Stimulated activated naive CD4-positive, alpha-beta T cell (primary cell): ENCODE results near the gene TEN1.
"Not testable (repeated sequence)": the region's sequence is repeated elsewhere in the genome, so short reads cannot be mapped to it uniquely, and the experiment has no call there.

ENCODE experiments used
- DNase-seq, 6 experiments: peaks; one replicate each; lab custom pipeline; 2025; lab: John Stamatoyannopoulos, UW

The TEN1 gene

DNA sequence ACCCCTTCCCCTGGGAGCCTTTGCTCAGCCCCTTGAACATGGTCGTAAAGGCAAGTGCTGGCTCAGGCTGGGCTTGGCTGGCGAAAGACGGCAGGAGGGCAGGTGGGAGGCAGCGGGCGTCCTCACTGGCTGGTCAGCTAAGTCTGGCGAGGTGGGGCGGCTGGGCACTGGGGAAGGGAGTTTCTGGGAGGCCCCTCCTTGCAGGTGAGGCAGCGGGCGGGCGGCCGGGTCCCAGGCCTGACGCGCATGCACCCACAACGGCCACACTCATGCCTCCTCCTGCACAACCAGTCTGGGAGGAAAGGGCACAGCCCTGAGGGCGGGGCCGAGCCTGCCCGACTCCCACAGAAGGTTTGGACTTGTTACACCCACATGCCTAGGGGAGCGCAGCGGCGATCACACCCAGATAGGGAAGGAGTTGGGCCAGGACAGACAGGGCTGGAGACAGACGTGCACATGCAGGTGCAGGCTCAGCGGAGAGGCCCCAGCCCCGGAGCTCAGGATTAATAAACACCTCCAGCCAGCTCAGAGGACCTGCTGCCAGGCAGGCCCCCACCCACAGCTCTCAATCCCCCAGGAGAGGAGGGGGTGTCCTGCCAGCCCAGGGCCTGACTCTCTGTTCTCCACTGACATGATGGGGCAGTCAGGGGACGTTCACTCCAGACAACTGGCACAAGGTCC is 48.3 kb downstream of the TEN1 start, which contains the start of gene EVPL:
Gene EVPL, minus strand, starts transcription at position 148 of the 681 bp plus-strand sequence. Its CDS starts 108 bp downstream, at position 40.
- no peak for DNase-seq

DNA sequence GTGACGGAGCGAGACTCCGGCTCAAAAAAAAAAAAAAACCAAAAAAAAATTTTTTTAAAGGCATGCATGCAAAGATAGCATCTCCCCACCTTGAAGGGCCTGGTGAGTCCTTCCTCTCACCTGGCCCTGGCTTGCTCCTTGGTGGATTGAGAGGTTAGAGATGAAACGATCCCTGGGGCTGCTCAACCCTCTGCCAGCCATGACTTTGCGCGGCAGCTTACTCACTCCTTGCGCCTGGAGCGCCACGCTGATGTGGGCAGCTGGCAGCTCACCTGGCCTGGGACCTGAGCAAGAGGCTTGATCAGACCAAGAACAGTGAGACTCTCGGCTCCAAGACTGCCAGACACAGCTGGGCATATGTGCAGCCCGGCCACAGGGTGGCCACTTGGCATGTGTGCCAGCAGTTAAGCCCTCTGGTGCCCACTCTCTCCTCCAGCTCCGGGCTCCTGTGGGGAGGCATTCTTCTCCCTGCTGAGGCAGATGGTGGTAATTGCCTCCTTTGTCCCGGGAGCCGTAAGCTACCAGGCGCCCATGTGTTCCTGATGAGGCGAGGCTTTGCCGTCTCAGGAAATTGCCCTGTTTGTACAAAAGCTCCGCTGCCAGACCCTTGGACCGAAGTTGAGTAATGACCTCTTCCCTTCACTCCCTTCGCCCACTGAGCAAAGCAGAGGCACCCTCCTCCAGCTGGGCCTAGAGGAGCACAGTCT is 53.2 kb downstream of the TEN1 start:
- no peak for DNase-seq

DNA sequence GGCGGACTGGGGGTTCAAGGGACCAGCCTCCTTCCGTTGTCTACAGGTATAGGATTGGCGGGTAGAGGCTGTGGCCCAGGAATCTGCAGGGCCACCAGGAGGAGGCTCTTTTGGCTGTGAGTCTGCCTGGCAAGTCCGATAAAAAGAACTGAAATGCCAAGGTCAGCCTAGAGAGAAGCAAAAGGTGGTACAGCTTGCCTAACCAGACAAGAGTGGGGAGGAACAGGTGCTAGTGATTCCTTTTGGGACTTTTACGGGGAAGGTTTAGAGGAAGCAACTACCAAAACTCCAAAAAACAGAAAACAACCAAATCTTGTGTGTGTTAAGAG is 53.7 kb downstream of the TEN1 start:
- DNase-seq, result no peak

DNA sequence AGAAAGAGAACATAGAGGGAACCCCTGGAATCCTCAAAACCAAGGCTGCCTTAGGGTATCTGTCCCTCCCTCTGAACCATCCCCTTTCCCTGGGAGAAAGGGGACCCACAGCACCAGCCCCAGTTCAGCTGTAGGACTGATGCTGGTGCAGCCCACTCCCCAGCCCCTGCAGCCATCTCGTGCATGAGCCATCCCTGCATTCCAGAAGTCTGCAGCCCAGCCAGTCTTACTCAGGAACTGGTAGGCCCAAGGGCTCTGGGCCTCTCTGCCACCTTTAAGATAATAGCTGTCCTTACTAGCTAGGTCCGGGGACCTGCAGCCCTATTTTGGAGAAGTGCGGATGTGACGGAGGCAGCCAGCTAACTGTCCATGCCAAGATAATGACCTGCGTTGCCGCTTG is 54.1 kb downstream of the TEN1 start:
- no peak for DNase-seq

DNA sequence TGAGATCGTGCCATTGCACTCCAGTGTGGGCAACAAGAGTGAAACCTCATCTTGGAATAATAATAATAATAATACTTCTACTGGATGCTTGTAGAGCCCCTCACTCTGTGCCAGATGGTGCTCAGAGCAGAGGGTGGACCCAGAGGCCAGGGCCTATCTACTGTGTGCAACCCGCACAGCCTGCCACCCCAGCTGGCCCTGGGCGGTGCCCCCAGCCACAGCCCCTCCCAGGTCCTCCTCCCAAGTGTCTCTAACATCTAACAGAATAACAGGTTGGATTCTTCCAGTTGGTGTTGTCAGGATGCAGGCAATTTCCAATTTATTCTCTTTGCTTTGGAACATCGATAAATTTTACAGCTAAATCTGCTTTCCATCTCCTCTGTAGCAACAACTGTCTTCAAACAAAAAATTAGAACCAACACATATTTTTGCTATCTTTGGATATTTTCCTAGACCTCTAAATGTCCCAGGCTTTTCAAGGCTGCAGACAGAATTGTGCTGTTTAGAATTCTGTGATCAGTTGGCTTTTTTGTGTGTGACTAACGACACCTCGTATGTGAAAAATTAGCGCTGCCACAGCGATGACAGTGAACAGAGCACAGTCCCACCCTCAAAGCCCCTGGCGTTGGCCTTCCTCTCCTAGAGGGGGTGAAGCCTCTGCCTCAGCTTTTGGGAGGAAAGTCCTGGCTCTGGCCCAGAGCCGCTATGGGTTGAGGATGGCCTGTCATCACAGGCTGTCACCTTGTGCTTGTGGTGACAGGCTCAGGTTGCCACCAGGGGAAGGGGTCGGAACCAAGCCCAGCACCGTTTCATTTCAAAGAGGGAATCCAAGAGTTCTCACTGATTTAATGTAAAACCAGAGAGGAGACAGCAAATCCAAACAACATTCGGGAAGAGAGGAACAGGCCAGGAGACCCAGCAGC is 55.6 kb downstream of the TEN1 start:
- DNase-seq, result no peak

DNA sequence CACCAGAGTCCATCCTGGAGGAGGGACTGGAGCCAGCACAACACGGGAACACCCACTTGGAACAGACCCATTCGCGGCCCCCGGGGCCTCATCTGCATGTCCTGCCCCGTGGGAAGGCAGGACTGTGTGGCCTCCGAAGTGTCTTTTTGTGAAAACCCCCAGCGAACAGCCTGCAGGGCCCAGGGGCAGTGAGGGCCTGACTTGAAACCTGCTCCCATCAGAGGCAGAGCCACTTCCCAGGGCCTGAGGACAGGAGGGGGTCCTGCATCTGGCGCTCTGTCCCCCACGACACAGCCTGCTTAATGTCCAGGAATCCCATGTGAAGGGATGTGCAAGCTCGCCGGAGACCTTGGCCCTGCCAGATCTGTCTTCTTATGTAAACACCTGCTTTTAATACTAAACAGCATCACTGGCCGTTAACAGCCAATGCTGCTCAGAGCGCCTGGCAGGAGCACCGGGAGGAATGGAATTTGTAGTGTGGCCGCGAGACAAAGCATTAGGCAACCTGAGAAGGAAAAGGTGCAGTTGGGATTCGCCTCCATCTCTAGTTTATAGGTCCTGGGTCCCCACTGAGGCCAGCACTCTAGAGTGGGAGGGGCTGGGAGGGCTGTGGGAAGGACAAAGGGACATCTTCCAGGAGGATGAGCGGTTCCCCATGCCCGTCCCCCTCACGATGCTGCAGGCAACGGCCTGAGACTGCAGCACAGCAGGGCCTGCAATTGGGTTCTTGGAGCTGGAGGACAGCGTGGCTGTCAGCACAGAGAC is 57.6 kb downstream of the TEN1 start:
- DNase-seq, result no peak

DNA sequence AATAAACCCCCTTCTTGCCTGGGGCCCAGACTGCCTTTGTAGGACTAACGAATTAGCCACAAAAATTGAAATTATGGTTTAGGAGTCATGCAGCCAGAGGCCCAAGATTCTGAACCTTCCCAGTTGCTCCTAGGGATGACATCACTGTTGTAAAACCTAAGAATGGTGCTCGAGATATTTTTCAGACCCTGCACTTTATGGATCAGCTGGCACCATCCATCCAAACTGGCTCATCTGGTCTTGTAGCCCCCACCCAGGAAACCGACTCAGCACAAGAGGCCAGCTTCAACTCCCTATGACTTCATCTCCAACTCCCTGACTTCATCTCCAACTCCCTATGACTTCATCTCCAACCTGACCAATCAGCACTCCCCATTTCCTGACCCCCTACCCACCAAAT is 59.0 kb downstream of the TEN1 start:
- DNase-seq, result no peak

DNA sequence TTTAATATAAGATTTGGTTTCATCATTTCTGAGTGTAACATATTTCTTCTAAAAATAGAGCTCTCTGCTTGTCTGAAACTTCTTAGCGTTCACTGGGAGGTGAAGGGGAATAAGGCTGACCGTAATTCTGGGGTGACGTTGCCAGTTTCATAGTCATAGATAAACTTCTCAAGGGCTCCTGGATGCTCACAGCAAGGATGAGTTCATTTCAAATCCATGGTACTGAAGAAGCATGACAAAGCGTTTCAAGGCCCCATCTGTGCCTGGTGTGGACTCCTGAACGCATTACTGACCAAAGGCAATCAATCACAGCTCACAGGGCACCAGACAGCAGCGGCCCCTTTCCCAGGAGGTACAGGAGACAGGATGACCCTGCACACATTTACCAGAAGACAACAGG is 60.1 kb downstream of the TEN1 start:
- no peak for DNase-seq

DNA sequence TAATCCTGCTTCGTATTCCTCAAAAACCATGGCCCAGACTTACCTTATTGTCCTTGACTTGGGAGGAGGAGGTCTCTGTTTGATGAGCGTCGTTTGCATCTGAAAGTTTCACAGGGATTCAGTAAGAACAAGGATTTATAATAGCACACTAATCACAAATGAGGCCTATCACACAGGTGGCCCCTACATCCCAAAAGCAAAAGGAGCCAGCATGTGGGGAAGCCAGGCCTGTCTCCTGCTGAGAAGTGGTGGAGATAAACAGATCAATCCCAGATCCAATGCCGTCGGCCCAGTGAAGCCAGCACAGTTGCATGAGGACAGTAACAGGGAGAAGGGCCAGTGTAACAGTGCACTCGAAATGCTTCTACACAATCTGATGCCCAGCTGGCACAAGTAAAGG is 61.3 kb downstream of the TEN1 start:
- no peak for DNase-seq

DNA sequence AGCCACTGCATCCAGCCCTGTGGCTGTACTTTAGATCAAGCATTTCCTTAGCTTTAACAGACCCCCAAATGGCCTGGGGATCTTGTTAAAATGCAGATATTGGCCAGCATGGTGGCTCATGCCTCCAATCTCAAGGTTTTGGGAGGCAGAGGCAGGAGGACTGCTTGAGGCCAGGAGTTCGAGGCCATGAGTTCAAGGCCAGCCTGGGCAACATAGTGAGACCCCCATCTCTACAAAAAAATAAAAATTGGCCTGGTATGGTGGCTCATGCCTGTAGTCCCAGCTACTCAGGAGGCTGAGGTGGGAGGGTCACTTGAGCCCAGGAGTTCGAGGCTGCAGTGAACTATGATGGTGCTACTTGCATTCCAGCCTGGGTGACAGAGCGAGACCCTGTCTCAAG is 63.8 kb downstream of the TEN1 start:
- not testable (repeated sequence) for DNase-seq

DNA sequence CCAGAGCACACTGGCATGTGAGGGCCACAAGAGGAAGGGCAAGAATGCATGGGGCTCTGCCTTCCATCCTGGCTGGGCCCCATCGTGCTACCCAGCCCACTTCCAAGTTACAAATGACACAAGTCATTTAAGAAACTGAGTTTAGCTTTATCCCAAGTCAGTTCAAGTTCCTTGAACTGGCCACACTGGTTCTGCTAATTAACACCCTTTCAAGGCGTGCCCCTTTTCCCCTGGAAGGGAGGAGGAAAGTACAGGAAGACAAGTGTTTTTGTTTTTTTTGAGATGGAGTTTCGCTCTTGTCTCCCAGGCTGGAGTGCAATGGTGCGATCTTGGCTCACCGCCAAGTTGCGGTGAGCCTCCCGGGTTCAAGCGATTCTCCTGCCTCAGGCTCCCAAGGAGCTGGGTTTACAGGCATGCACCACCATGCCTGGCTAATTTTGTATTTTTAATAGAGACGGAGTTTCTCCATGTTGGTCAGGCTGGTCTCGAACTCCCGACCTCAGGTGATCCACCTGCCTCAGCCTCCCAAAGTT is 65.5 kb downstream of the TEN1 start:
- not testable (repeated sequence) for DNase-seq

DNA sequence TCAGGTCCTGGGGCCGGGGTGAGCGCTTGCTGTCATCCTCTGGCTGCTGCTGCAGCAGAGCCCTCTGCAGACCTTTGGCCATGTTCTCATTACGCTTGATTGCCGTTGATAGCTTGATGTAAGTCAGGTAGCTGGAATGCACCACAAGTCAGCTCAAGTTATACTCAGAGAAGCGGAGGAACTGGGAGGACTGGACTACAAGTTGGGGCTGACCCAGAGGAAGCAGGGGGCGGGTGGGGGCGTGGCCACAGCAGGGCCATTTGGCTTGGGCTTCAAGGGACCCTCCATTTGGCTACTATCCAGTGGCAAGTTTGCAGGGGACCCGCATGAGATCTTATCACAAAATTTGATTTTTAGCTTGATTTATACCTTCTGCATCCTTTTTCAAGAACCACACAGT is 67.0 kb downstream of the TEN1 start:
- DNase-seq, result no peak

DNA sequence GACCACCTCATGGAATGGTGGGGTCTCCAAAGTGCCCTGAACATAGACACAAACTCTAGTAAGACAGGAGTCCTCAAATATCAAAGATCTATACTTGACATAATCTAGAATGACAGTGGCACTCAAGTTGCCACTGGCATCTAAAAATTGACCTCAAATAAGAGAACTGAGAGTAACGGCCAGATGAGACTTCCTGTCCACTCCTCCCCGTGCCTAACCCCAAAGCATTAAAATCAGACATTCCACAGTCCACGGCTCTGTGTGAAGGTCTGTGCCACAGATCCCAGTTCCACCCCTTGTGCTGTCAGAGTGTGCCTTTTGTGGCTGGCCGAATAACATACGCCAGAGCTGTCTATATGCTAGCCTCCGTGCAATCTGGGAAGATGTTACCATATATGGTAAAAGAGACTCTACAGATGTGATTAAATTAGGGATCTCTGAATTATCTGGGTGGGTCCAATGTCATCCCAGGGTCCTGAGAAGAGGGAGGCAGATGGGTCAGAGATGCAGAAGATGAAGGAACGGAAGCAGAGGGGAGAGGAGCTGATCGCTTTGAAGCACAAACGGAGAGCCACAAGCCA is 69.1 kb downstream of the TEN1 start:
- no peak for DNase-seq

DNA sequence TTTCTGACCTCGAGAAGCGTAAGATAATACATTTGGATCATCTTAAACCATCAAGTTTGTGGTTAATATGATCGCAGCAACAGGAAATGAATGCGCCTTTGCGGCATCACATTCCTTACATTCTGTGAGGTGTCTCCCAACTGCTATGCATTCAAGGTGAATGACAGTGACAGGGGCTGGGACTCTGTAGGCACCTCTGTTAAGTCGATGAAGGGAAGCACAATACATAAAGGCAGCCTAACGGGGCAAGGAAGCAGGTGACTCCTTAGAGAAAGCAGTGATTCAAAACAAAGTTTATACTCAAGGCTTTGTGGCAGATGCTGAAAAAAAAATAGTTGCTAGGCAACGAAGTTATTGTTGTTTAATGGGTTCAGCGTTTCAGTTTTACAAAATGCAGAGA is 69.7 kb downstream of the TEN1 start:
- peak in 3 of 6 experiments; percentile 11 to 19 (median 14) for DNase-seq

DNA sequence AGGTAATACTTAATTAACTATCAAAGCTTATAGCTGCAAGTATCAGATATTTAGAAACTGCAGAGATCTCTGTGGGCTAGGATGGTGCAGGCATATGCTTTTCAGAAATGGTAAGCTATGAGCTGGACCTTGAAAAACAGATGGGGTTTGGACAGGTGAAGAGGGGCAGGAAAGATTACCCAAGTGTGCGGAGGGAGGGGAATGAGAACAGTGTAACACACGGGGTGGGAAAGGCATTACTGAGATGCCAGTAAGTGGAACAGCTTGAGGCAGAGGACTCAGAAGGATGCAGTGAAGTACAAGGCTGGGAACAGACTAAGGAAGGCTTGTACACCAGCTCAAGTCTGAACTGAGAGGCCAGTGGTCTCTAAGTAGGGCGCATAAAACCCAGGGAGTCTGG is 70.2 kb downstream of the TEN1 start:
- DNase-seq, result no peak

DNA sequence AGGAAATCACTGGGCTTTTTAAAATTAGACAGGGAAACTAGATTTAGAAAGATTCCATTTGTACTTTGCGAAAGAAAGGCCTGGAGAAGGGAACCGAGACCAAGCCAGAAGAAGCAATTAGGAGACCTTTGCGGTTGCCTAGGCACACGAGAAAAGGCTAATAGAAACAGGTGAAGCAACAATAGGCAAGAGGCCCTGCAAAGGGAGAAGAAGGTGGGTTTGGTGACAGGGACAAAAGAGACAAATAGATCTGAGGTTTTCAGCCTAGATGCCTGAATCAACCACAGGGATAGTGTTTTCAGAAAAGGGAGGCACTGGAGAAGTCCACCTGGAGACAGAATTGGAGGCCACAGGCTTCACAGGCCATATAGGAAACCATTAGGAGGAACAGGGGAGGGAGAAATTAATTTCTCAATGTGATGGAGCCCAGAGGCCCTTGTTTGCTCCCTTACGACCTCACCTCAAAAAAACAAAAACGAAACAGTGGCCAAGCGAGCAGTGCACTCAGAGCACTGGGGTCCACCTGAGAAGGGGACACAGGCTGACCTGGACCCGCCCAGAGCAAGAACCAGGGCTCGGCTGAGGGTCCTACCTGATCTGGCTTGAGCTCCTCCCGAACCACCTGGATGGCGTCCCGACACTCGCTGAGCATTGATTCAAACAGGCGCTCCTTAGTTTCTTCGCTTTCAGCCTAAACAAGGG is 70.9 kb downstream of the TEN1 start:
- DNase-seq, result no peak
